ENCODE measurements around the gene ARSB. TPM values are rescaled to one million over a fixed set of nuclear protein-coding genes. Genes with fewer than 3 reads are reported as not detected.
"Not testable (repeated sequence)": the region's sequence is repeated elsewhere in the genome, so short reads cannot be mapped to it uniquely, and the experiment has no call there.

Gene ARSB
- total and polyA plus RNA-seq, 2 experiments from 2014 or later: 16.0 to 25.5 TPM

DNA sequence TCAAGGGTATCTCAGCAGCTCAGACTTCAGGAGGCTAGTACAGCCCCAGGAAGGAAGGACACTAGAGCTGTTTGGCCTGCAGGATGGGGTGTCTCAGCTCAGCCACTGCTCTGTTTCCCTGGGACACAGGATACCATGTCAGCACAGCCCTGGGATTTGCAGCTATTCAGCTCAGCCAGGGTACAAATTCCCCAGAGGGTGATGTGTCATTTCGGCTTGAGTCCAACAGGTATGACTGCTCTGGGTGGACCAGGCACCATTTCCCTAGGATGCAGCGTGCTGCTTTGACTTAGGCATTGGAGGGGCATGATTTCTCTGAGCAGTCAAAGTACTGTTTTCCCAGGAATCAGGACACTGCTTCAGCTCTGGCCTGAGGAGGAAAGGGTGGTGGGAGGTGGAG is 130.1 kb downstream of the ARSB start:
- H3K4me3 ChIP-seq: no peak overlapping the region
- no peak overlapping the region for H3K27ac ChIP-seq
- H3K9me3 ChIP-seq (ENCODE audit: low read depth): no peaks in the 10 kb centered on the region
- H3K4me1 ChIP-seq (ENCODE audit: low read depth): no peaks in the 10 kb centered on the region
- no peaks in the 10 kb centered on the region for H3K36me3 ChIP-seq
- TF ChIP-seq, protein P1, sequence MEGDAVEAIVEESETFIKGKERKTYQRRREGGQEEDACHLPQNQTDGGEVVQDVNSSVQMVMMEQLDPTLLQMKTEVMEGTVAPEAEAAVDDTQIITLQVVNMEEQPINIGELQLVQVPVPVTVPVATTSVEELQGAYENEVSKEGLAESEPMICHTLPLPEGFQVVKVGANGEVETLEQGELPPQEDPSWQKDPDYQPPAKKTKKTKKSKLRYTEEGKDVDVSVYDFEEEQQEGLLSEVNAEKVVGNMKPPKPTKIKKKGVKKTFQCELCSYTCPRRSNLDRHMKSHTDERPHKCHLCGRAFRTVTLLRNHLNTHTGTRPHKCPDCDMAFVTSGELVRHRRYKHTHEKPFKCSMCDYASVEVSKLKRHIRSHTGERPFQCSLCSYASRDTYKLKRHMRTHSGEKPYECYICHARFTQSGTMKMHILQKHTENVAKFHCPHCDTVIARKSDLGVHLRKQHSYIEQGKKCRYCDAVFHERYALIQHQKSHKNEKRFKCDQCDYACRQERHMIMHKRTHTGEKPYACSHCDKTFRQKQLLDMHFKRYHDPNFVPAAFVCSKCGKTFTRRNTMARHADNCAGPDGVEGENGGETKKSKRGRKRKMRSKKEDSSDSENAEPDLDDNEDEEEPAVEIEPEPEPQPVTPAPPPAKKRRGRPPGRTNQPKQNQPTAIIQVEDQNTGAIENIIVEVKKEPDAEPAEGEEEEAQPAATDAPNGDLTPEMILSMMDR (IDR thresholded peaks at IDR 0.05; ENCODE audit: low read depth, low read length): no peak
- no peak for DNase-seq (ENCODE audit: low read depth in 1 of 2, low spot score in 1 of 2)
- H3K27me3 ChIP-seq: no peaks in the 10 kb centered on the region

DNA sequence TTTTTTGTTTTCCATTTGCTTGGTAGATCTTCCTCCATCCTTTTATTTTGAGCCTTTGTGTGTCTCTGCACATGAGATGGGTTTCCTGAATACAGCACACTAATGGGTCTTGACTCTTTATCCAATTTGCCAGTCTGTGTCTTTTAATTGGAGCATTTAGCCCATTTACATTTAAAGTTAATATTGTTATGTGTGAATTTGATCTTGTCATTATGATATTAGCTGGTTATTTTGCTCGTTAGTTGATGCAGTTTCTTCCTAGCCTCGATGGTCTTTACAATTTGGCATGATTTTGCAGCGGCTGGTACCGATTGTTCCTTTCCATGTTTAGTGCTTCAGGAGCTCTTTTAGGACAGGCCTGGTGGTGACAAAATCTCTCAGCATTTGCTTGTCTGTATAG is 133.2 kb downstream of the ARSB start:
- H3K9me3 ChIP-seq (ENCODE audit: low read depth): not testable (repeated sequence)

DNA sequence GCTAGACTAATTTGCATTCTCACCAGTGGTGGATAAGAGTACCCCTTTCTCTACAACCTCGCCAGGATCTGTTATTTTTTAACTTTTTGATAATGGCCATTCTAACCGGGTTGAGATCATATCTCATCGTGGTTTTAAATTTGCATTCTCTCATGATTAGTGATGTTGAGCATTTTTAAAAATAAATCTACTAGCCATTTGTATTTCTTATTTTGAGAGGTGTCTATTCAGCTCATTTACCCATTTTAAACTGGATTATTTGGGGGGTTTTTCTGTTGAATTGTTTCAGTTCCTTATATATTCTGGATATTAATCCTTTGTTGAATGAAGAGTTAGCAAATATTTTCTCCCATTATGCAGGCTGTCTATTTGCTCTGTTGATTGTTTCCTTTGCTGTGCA is 139.6 kb downstream of the ARSB start:
- Histone ChIP-seq H3K9me3 (ENCODE audit: low read depth) (no peaks in the 10 kb centered on the region), H3K27ac (no peak overlapping the region), H3K4me3 (no peak overlapping the region), H3K27me3 (no peaks in the 10 kb centered on the region), H3K4me1 (ENCODE audit: low read depth) (no peaks in the 10 kb centered on the region), H3K36me3 (no peaks in the 10 kb centered on the region)
- TF ChIP-seq, protein P1 (IDR thresholded peaks at IDR 0.05; ENCODE audit: low read depth, low read length): no peak
- no peak for DNase-seq (ENCODE audit: low read depth in 1 of 2, low spot score in 1 of 2)

More for the DNA sequence above, 133.2 kb downstream of the ARSB start:
- not testable (repeated sequence) for H3K27ac ChIP-seq; H3K27me3 ChIP-seq; H3K36me3 ChIP-seq; H3K4me3 ChIP-seq; DNase-seq (ENCODE audit: low read depth in 1 of 2, low spot score in 1 of 2); H3K4me1 ChIP-seq (ENCODE audit: low read depth)

DNA sequence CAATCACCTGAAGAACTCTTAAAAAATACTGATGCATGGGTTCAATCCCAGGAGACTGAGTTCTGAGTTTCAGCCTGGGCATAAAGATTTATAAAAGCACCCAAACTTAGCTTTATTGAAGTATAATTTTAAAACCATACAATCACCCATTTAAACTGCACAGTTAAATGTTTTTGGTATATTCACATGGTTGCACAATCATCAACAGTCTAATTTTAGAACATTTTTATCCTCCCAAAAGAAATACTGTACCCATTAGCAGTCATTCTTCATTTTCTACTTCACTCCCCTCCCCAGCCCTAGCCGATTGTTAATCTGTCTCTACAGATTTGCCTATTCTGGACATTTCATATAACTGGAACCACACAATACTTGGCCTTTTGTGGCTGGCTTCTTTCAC is 141.7 kb downstream of the ARSB start:
- Histone ChIP-seq H3K36me3 (no peaks in the 10 kb centered on the region), H3K4me3 (no peak overlapping the region), H3K27me3 (no peaks in the 10 kb centered on the region), H3K4me1 (ENCODE audit: low read depth) (no peaks in the 10 kb centered on the region), H3K9me3 (ENCODE audit: low read depth) (no peaks in the 10 kb centered on the region), H3K27ac (no peak overlapping the region)
- no peak for DNase-seq (ENCODE audit: low read depth in 1 of 2, low spot score in 1 of 2)
- TF ChIP-seq, protein P1 (IDR thresholded peaks at IDR 0.05; ENCODE audit: low read depth, low read length): no peak

DNA sequence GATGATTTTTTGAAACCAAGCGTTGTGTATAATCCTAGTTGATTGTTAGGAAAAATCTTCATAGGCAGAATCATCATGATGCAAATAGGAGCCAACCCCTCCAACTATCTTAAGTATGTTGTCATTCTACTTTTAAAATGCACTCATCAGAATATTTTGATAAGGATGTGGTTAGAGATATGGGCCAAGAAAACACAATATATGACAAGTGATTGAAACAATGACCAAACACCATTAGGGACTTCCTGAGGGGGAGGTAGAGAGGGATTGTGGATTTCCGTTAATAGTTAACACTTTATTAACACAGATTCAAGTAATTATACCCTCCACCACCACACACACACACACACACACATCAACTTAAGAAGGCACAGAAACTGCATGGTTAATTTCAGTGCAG is 143.3 kb downstream of the ARSB start:
- H3K4me3 ChIP-seq: no peak overlapping the region
- TF ChIP-seq, protein P1 (IDR thresholded peaks at IDR 0.05; ENCODE audit: low read depth, low read length): no peak
- peak in 1 of 2 donors; percentile 48 for DNase-seq (ENCODE audit: low read depth in 1 of 2, low spot score in 1 of 2)

DNA sequence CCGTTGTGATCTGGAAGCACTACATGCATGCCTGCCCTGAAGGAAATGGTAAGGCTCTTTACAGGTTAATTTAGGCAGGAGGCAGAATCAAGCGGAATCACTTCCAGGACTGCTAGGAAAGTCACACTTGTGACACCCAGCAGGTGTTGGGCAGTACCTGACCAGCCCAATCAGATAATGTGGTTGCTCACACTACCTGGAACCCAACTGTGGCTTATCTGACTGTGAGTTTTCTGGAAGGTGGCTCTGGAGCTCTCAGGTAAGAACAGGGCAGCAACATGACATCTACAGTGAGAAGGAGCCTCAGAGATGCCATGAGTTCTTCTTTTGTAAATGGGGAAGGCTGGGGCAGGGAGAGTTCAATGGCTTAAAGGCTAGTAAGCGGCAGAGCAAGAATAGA is 146.4 kb downstream of the ARSB start:
- Histone ChIP-seq H3K4me1 (ENCODE audit: low read depth) (no peaks in the 10 kb centered on the region), H3K27ac (no peak overlapping the region), H3K27me3 (no peaks in the 10 kb centered on the region), H3K36me3 (no peaks in the 10 kb centered on the region), H3K9me3 (ENCODE audit: low read depth) (no peaks in the 10 kb centered on the region), H3K4me3 (no peak overlapping the region)
- DNase-seq (ENCODE audit: low read depth in 1 of 2, low spot score in 1 of 2): no peak
- TF ChIP-seq, protein P1 (IDR thresholded peaks at IDR 0.05; ENCODE audit: low read depth, low read length): no peak

More for the DNA sequence above, 143.3 kb downstream of the ARSB start:
- H3K36me3 ChIP-seq: no peaks in the 10 kb centered on the region
- H3K9me3 ChIP-seq (ENCODE audit: low read depth): no peaks in the 10 kb centered on the region
- no peak overlapping the region for H3K27ac ChIP-seq
- H3K4me1 ChIP-seq (ENCODE audit: low read depth): no peaks in the 10 kb centered on the region
- no peaks in the 10 kb centered on the region for H3K27me3 ChIP-seq
